Esophagus muscularis mucosa (tissue), 4 donors: ENCODE measurements around the gene RNF157.

ENCODE experiments used
- CTCF ChIP-seq, 3 experiments: fragments of 200-600 bp in 2 of 3; fragments of 450-650 bp in 1 of 3; sonication (generic) in 2 of 3; IDR thresholded peaks; one replicate each; pipeline ENCODE4 v1.5.1; 2017 to 2019; ENCODE audit warnings: antibody characterized with exemption in 3 of 3, mild to moderate bottlenecking in 2 of 3, moderate library complexity in 1 of 3
- EP300 ChIP-seq: sonication (generic); formaldehyde crosslinking; IDR thresholded peaks from one replicate; pipeline ENCODE4 v1.6.1; 2017; ENCODE audit warnings: antibody characterized with exemption
- POLR2A ChIP-seq: fragments of 450-650 bp; IDR thresholded peaks from one replicate; pipeline ENCODE4 v1.6.1; 2017; ENCODE audit warnings: antibody characterized with exemption, moderate library complexity, mild to moderate bottlenecking, low read depth

- TF ChIP-seq POLR2A (no peak), EP300 (no peak), CTCF (IDR thresholded peaks at IDR 0.05) (no peak)
Observed at GRCh38 chr17:76263896-76264295, 23.6 kb upstream of the RNF157 start.
